ENCODE data around the gene ACRV1. TPM values are rescaled to one million over a fixed set of nuclear protein-coding genes. Genes with fewer than 3 reads are reported as not detected.

The ACRV1 gene
- total RNA-seq, 3 donors from 2014 or later (not counting 1 experiment from before 2014, with no cell fraction given), result not detected

- Mint-ChIP-seq H3K4me3 (no peak overlapping the region), H3K36me3 (no peaks in the 10 kb centered on the region), H3K27ac (no peak overlapping the region), H3K9me3 (no peaks in the 10 kb centered on the region), H3K27me3 (ENCODE audit: low read depth in 2 of 2) (no peaks in the 10 kb centered on the region), H3K4me1 (peaks cover 7 to 8% of the 10 kb centered on the region in 2 donors)
- 94% methylated on average over 2 of the region's 3 CpGs for WGBS (ENCODE audit: insufficient coverage)
- H3K27me3 ChIP-seq (ENCODE audit: control insufficient read depth, insufficient read depth, low read length), result no peaks in the 10 kb centered on the region
- intact Hi-C loops (cut with micrococcal nuclease), result no loop called here
- H3K9me3 ChIP-seq (ENCODE audit: control insufficient read depth, insufficient read depth, low read length), result no peaks in the 10 kb centered on the region
- ATAC-seq, result no peak
- no peak for DNase-seq
- no peak for TF ChIP-seq CTCF (IDR thresholded peaks at IDR 0.05)
- no peak overlapping the region for H3K4me3 ChIP-seq (ENCODE audit: low read length)
- H3K4me1 ChIP-seq (ENCODE audit: control insufficient read depth, insufficient read depth, low read length), result no peaks in the 10 kb centered on the region
- no peak overlapping the region for H3K27ac ChIP-seq (ENCODE audit: low read length)
- H3K36me3 ChIP-seq (ENCODE audit: control insufficient read depth, insufficient read depth, low read length), result no peaks in the 10 kb centered on the region
Observed at GRCh38 chr11:125645871-125646270, 34.8 kb downstream of the ACRV1 start.

GRCh38 chr11:125638315-125638714 lies 42.3 kb downstream of the ACRV1 start:
- 94% methylated on average over 1 of the region's 1 CpG for WGBS (ENCODE audit: insufficient coverage)
- intact Hi-C loops (cut with micrococcal nuclease), result no loop called here
- H3K36me3 Mint-ChIP-seq, result no peaks in the 10 kb centered on the region

GRCh38 chr11:125637840-125638239 lies 42.8 kb downstream of the ACRV1 start:
- H3K4me3 ChIP-seq (ENCODE audit: low read length), result no peak overlapping the region
- Mint-ChIP-seq H3K27me3 (ENCODE audit: low read depth in 2 of 2) (no peaks in the 10 kb centered on the region), H3K4me3 (no peak overlapping the region), H3K9me3 (no peaks in the 10 kb centered on the region), H3K36me3 (no peaks in the 10 kb centered on the region), H3K4me1 (no peaks in the 10 kb centered on the region), H3K27ac (no peak overlapping the region)
- intact Hi-C loops (cut with micrococcal nuclease), result no loop called here
- no peak overlapping the region for H3K27ac ChIP-seq (ENCODE audit: low read length)
- H3K4me1 ChIP-seq (ENCODE audit: control insufficient read depth, insufficient read depth, low read length), result no peaks in the 10 kb centered on the region
- no peak for ATAC-seq
- no peak for DNase-seq
- H3K36me3 ChIP-seq (ENCODE audit: control insufficient read depth, insufficient read depth, low read length), result no peaks in the 10 kb centered on the region
- no peaks in the 10 kb centered on the region for H3K9me3 ChIP-seq (ENCODE audit: control insufficient read depth, insufficient read depth, low read length)
- TF ChIP-seq CTCF (IDR thresholded peaks at IDR 0.05), result no peak
- no peaks in the 10 kb centered on the region for H3K27me3 ChIP-seq (ENCODE audit: control insufficient read depth, insufficient read depth, low read length)
- WGBS (ENCODE audit: insufficient coverage), result 94% methylated on average over 2 of the region's 3 CpGs

More at GRCh38 chr11:125638315-125638714, 42.3 kb downstream of the ACRV1 start:
- H3K4me3 Mint-ChIP-seq, result no peak overlapping the region
- no peaks in the 10 kb centered on the region for H3K4me1 ChIP-seq (ENCODE audit: control insufficient read depth, insufficient read depth, low read length)
- H3K27ac ChIP-seq (ENCODE audit: low read length), result no peak overlapping the region
- ATAC-seq (no peak), DNase-seq (no peak)
- no peaks in the 10 kb centered on the region for H3K9me3 Mint-ChIP-seq
- no peaks in the 10 kb centered on the region for H3K27me3 Mint-ChIP-seq (ENCODE audit: low read depth in 2 of 2)
- H3K36me3 ChIP-seq (ENCODE audit: control insufficient read depth, insufficient read depth, low read length), result no peaks in the 10 kb centered on the region
- H3K9me3 ChIP-seq (ENCODE audit: control insufficient read depth, insufficient read depth, low read length), result no peaks in the 10 kb centered on the region
- no peak overlapping the region for H3K27ac Mint-ChIP-seq
- no peaks in the 10 kb centered on the region for H3K4me1 Mint-ChIP-seq
- no peaks in the 10 kb centered on the region for H3K27me3 ChIP-seq (ENCODE audit: control insufficient read depth, insufficient read depth, low read length)
- no peak overlapping the region for H3K4me3 ChIP-seq (ENCODE audit: low read length)
- no peak for TF ChIP-seq CTCF (IDR thresholded peaks at IDR 0.05)

GRCh38 chr11:125627236-125627910 lies 53.3 kb downstream of the ACRV1 start:
- intact Hi-C loops (cut with micrococcal nuclease), result loop anchor here (5.0 kb wide), 1 partner anchor 675 kb away; the partner anchor contains the start of gene CCDC15
- Histone ChIP-seq H3K9me3 (ENCODE audit: control insufficient read depth, insufficient read depth, low read length) (no peaks in the 10 kb centered on the region), H3K4me1 (ENCODE audit: control insufficient read depth, insufficient read depth, low read length) (peaks cover 18% of the 10 kb centered on the region), H3K27ac (ENCODE audit: low read length) (no peak overlapping the region), H3K27me3 (ENCODE audit: control insufficient read depth, insufficient read depth, low read length) (no peaks in the 10 kb centered on the region), H3K36me3 (ENCODE audit: control insufficient read depth, insufficient read depth, low read length) (no peaks in the 10 kb centered on the region), H3K4me3 (ENCODE audit: low read length) (no peak overlapping the region)
- no peak for TF ChIP-seq CTCF (IDR thresholded peaks at IDR 0.05)
- H3K27me3 Mint-ChIP-seq (ENCODE audit: low read depth in 2 of 2), result no peaks in the 10 kb centered on the region
- peaks cover 19 to 20% of the 10 kb centered on the region in 2 donors for H3K4me1 Mint-ChIP-seq
- peak overlapping the region; percentile 97 for H3K4me3 Mint-ChIP-seq
- WGBS (ENCODE audit: insufficient coverage), result 74% methylated on average over 6 of the region's 7 CpGs
- H3K9me3 Mint-ChIP-seq, result no peaks in the 10 kb centered on the region
- ATAC-seq (no peak), DNase-seq (no peak)
- peak overlapping the region; percentile 97 to 98 for H3K27ac Mint-ChIP-seq
- no peaks in the 10 kb centered on the region for H3K36me3 Mint-ChIP-seq

Measured in natural killer cell (primary cell).